T-helper 22 cell (primary cell): ENCODE data around the gene ATG2A.
A peak's percentile ranks its signal among the peaks of the same experiment; 100 is the strongest.
"Not testable (repeated sequence)": the region's sequence is repeated elsewhere in the genome, so short reads cannot be mapped to it uniquely, and the experiment has no call there.

Experiments
- DNase-seq: peaks from one replicate; pipeline ENCODE4 v3.0.0-alpha.2; 2020; ENCODE audit warnings: low read depth

The ATG2A gene

GRCh38 chr11:64854534-64855502 is 62.2 kb downstream of the ATG2A start:
- DNase-seq = peak; percentile 46

GRCh38 chr11:64854157-64854533 is 62.9 kb downstream of the ATG2A start:
- DNase-seq = no peak

GRCh38 chr11:64853709-64854108 is 63.3 kb downstream of the ATG2A start:
- no peak for DNase-seq

GRCh38 chr11:64852804-64853509 is 64.1 kb downstream of the ATG2A start:
- DNase-seq = no peak

- no peak for DNase-seq
Observed at GRCh38 chr11:64851831-64852351, 65.1 kb downstream of the ATG2A start.

- DNase-seq = peak; percentile 60
Observed at GRCh38 chr11:64850979-64851567, 65.9 kb downstream of the ATG2A start.

GRCh38 chr11:64849598-64850356 is 67.2 kb downstream of the ATG2A start:
- no peak for DNase-seq

GRCh38 chr11:64848826-64849597 is 68.0 kb downstream of the ATG2A start:
- DNase-seq = no peak

GRCh38 chr11:64848214-64848825 is 68.7 kb downstream of the ATG2A start:
- no peak for DNase-seq

GRCh38 chr11:64846998-64847666 is 69.9 kb downstream of the ATG2A start:
- DNase-seq = peak; percentile 79

GRCh38 chr11:64845776-64846129 is 71.3 kb downstream of the ATG2A start:
- DNase-seq = not testable (repeated sequence)

GRCh38 chr11:64845129-64845775 is 71.8 kb downstream of the ATG2A start:
- DNase-seq = no peak
